Prostate gland (tissue), 2 donors: ENCODE data around the gene SLC16A9. TPM values are rescaled to one million over a fixed set of nuclear protein-coding genes. Genes with fewer than 3 reads are reported as not detected.
A peak's percentile ranks its signal among the peaks of the same experiment; 100 is the strongest.

Experiments used
- DNase-seq: peaks from one replicate; pipeline ENCODE4 v3.0.0-alpha.2; 2019; ENCODE audit warnings: low spot score
- H3K27ac ChIP-seq, 2 donors: fragments of 200-600 bp; sonication (generic); 2 replicates each; pipeline ENCODE4 v1.5.1; 2017 to 2019
- H3K27me3 ChIP-seq: fragments of 200-600 bp; sonication (generic); replicated peaks from 2 replicates; pipeline ENCODE4 v1.5.1; 2019; ENCODE audit not compliant: insufficient read depth
- H3K36me3 ChIP-seq, 2 donors: fragments of 200-600 bp; sonication (generic); 1 replicate in 1 of 2; 2 replicates in 1 of 2; pipeline versions ENCODE4 v1.5.1 to v1.8.1; 2017 to 2019
- H3K4me1 ChIP-seq: fragments of 200-600 bp; sonication (generic); replicated peaks from 2 replicates; pipeline ENCODE4 v1.5.1; 2019
- H3K4me3 ChIP-seq, 2 donors: fragments of 200-600 bp; sonication (generic); 2 replicates each; pipeline ENCODE4 v1.5.1; 2017 to 2019
- H3K9me3 ChIP-seq: fragments of 200-600 bp; sonication (generic); 2 replicates; pipeline ENCODE4 v1.5.1; 2017
- CTCF ChIP-seq, 4 experiments: fragments of 200-600 bp in 2 of 4; fragments of 450-650 bp in 2 of 4; sonication (generic) in 2 of 4; IDR thresholded peaks; 1 replicate in 3 of 4; 2 replicates in 1 of 4; pipeline ENCODE4 v1.5.1; 2016 to 2019; ENCODE audit warnings: antibody characterized with exemption in 4 of 4, mild to moderate bottlenecking in 2 of 4, moderate library complexity in 2 of 4
- POLR2A ChIP-seq: fragments of 450-650 bp; IDR thresholded peaks from one replicate; pipeline ENCODE4 v1.6.1; 2016; ENCODE audit warnings: antibody characterized with exemption, mild to moderate bottlenecking
- POLR2AphosphoS5 ChIP-seq: sonication (generic); formaldehyde crosslinking; IDR thresholded peaks from one replicate; pipeline ENCODE4 v1.6.1; 2017; ENCODE audit warnings: antibody characterized with exemption
- WGBS: methylation state at CpG from one replicate; pipeline ENCODE4 v1.1.5; 2018; 5-methylcytosine and 5-hydroxymethylcytosine counted together
- intact Hi-C: fragments of 100-400 bp; cut with DNase I; formaldehyde crosslinking; loops from one replicate; pipeline ENCODE4 v1.14.2; 2022
- total RNA-seq, 2 donors: library from RNA; depleted of rRNA; stranded (reverse); fragments of >200 nt; gene quantifications; one replicate each; pipeline ENCODE4 v1.1.0, GENCODE V29; 2016

Gene SLC16A9
- total RNA-seq, 2 donors from 2014 or later: 9.8 to 15.7 TPM

- WGBS: 93% methylated on average over 1 of the region's 1 CpG
- DNase-seq: no peak
- Histone ChIP-seq H3K36me3 (no peaks in the 10 kb centered on the region), H3K4me1 (no peaks in the 10 kb centered on the region), H3K9me3 (no peaks in the 10 kb centered on the region), H3K4me3 (no peak overlapping the region), H3K27ac (no peak overlapping the region), H3K27me3 (no peaks in the 10 kb centered on the region)
- intact Hi-C loops: no loop called here
- TF ChIP-seq POLR2A: no peak
- TF ChIP-seq CTCF (IDR thresholded peaks at IDR 0.05): no peak
- no peak for TF ChIP-seq POLR2AphosphoS5
Observed at GRCh38 chr10:59694936-59695335, 14.7 kb downstream of the SLC16A9 start.

GRCh38 chr10:59692113-59692512 lies 17.5 kb downstream of the SLC16A9 start:
- H3K4me3 ChIP-seq: no peak overlapping the region
- H3K27me3 ChIP-seq: no peaks in the 10 kb centered on the region
- 65% methylated on average over 2 of the region's 2 CpGs for WGBS
- intact Hi-C loops: no loop called here
- TF ChIP-seq POLR2A (no peak), POLR2AphosphoS5 (no peak), CTCF (IDR thresholded peaks at IDR 0.05) (no peak)
- H3K4me1 ChIP-seq: peaks cover 6% of the 10 kb centered on the region
- H3K9me3 ChIP-seq: no peaks in the 10 kb centered on the region
- no peak for DNase-seq
- H3K36me3 ChIP-seq: no peaks in the 10 kb centered on the region
- no peak overlapping the region for H3K27ac ChIP-seq

- 50% methylated on average over 5 of the region's 5 CpGs for WGBS
- Histone ChIP-seq H3K36me3 (no peaks in the 10 kb centered on the region), H3K9me3 (no peaks in the 10 kb centered on the region), H3K4me1 (peaks cover 6% of the 10 kb centered on the region), H3K27ac (peak overlapping the region; percentile 41 to 60), H3K4me3 (no peak overlapping the region), H3K27me3 (no peaks in the 10 kb centered on the region)
- peak; percentile 51 for DNase-seq
- no peak for TF ChIP-seq CTCF (IDR thresholded peaks at IDR 0.05)
- TF ChIP-seq POLR2A: no peak
- peak; percentile 88 for TF ChIP-seq POLR2AphosphoS5
- intact Hi-C loops: no loop called here
Observed at GRCh38 chr10:59688921-59689351, 20.7 kb downstream of the SLC16A9 start.

- Histone ChIP-seq H3K27me3 (no peaks in the 10 kb centered on the region), H3K4me3 (no peak overlapping the region)
Observed at GRCh38 chr10:59687657-59688056, 22.0 kb downstream of the SLC16A9 start.

More at GRCh38 chr10:59687657-59688056, 22.0 kb downstream of the SLC16A9 start:
- Histone ChIP-seq H3K27ac (no peak overlapping the region), H3K4me1 (peaks cover 6% of the 10 kb centered on the region), H3K36me3 (no peaks in the 10 kb centered on the region), H3K9me3 (no peaks in the 10 kb centered on the region)
- TF ChIP-seq CTCF (IDR thresholded peaks at IDR 0.05) (no peak), POLR2A (no peak), POLR2AphosphoS5 (no peak)
- intact Hi-C loops: no loop called here
- 96% methylated on average over 1 of the region's 1 CpG for WGBS
- DNase-seq: no peak
